Adipose tissue (tissue), 3 donors: ENCODE measurements around the gene C19orf12. TPM values are rescaled to one million over a fixed set of nuclear protein-coding genes. Genes with fewer than 3 reads are reported as not detected.

Source experiments
- H3K27ac ChIP-seq: one replicate; pipeline ENCODE4 v1.5.1; 2013; ENCODE audit warnings: low read depth, low read length
- WGBS, 3 donors: extraction: QIAGEN DNeasy Blood & Tissue Kit; methylation state at CpG; one replicate each; pipeline ENCODE4 v1.1.7; 2013; 5-methylcytosine and 5-hydroxymethylcytosine counted together
- polyA plus RNA-seq, 3 donors: library from polyadenylated mRNA; stranded (reverse); fragments of 200-250 nt; gene quantifications; one replicate each; pipeline ENCODE4 v1.2.3, GENCODE V29; 2013
- donor health status: healthy with polysubstance abuse.
- donor health status: Bipolar disorder and iron deficiency.
- donor health status: healthy.

Gene C19orf12
- polyA plus RNA-seq, 3 donors: 24.1 to 144 (median 47.1) TPM

DNA sequence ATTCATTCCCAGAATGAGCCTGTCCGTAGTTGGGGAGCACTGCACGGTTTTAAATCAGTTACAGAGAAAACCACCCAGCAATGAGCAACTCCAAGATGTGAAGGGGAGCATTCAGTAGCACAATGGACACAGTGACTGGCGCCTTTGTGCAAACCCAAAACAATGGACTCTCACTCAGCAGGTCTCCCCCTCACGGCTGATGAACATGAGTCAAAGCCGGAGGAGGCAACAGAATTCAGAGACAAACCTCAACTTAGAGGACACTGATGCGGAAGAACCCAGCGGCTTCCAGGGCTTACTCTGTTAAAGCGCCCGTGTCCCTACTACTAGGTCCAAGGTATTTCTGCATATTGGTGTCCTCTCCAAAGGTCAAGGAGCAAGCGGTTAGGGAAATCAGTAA, 32.1 kb downstream of the C19orf12 start:
- 67 to 85% (median 84%) methylated on average over 10 of the region's 10 CpGs for WGBS, 3 donors
- no peak overlapping the region for H3K27ac ChIP-seq

DNA sequence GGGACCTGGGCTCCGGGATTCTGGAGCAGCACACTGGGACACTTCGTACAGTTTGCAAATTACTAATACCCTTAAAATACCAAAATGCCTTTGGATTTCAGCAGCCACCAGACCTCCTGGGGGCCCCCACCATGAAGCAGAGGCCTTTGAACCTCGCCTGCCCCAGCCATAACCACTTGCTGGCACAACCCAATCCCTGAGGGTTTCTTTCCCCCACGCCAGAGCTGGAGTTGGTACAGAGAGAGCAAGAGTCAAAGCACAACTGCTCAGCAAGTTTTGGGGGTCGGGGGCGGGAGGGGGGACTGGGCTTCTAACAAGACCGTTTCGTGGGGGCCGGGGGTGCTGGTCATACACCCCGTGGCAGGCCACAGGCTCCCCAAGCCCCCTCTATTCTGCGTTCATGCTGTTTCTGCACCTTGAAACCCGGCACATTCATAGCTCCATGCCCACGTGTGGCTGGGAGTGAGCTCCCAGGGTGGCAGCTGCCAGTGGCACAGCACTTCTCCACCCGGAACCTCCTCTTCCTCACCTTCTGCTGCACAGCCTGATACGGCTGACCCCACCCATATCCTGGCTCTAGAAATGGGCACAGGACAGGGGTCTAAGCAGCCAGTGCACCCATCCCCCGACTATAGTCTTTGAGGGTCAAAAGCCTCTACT, 32.7 kb downstream of the C19orf12 start:
- WGBS, 3 donors: 62 to 77% (median 75%) methylated on average over 16 of the region's 16 CpGs
- H3K27ac ChIP-seq: no peak overlapping the region

DNA sequence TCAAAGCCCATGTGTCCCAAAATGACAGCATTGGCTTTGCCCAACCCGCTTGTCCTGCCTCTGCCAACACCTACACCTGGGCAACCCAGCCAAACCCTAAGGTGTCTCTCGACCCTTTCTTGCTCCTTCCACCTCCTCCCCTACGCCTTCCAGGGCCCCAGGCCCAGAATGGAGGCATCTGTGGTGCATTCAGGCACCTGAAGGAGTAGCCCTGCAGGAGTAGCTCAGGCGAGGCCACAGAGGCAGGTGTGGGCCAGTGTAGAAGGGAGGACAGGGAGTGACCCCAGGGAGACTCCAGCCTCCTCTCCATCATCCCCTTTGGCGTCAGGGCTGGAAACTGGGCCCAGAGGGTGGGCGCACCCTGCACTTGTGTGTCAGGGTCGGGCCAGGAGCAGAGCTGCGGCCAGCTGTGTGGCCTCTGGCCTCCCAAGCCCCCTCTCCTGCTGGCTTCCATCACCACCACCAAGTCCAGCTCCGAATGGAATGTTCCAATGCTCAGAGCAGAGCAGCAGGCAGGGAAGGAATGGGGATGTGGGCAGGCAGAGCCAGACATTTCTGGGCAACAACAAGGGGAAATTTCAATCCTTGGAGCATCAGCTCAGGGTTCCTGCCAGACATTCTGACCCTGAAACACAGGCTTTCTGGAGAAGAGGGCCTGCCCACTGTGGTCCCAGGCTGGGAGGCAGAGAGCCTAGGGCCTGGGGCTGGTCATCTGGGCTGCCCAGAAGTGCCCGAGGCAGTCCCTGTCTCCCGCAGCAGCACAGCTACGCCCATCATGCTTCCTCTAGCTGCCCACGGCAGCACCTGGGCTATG, 33.4 kb downstream of the C19orf12 start:
- no peak overlapping the region for H3K27ac ChIP-seq
- WGBS, 3 donors: 71 to 75% (median 72%) methylated on average over 13 of the region's 13 CpGs

DNA sequence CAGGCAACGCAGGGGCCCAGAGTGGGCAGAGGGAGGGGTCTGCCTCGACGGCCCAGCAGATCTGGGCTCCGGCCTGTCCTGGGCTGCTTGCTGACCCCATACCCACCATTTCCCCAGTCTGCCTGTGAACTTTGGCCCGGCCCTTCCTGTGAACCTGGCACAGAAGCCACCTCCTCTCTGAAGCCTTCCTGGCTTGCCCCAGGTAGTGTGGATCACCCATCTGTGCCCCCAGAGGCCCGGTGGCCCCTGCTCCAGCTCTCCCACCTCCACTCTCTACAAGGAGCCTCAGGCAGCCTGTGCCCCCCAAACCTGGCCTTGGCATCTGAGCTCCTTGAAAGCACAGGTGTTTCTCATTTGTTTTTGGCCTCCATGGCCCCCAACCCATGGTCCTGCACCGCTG, 34.1 kb downstream of the C19orf12 start:
- no peak overlapping the region for H3K27ac ChIP-seq
- WGBS, 3 donors: 63 to 72% (median 64%) methylated on average over 7 of the region's 7 CpGs

DNA sequence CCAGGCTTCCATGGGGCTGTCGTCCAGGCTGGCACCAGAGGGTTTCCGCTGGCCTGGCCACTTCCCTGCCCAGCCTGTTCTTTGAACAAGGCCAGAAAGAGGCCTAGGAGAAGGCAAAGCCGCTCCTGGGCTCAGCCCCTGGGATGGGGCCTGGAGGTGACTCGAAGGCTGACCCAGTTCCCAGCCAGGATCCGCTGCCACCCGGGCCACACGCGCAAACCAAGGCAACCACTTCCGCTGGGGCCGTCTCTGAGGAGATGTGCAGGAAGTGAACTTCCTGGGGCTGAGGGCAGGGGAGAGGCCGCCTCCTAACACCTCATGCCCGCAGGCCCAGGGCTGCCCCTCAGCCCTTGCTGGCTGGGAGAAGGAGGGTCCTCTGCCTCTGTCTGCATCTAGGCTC, 34.6 kb downstream of the C19orf12 start:
- 36 to 66% (median 37%) methylated on average over 11 to 12 of the region's 12 CpGs for WGBS, 3 donors

GRCh38 chr19:29679598-29680210, 35.4 kb downstream of the C19orf12 start:
- H3K27ac ChIP-seq: no peak overlapping the region
- WGBS, 3 donors: 73 to 91% (median 90%) methylated on average over 9 of the region's 9 CpGs

More for the DNA sequence above, 34.6 kb downstream of the C19orf12 start:
- H3K27ac ChIP-seq: no peak overlapping the region

DNA sequence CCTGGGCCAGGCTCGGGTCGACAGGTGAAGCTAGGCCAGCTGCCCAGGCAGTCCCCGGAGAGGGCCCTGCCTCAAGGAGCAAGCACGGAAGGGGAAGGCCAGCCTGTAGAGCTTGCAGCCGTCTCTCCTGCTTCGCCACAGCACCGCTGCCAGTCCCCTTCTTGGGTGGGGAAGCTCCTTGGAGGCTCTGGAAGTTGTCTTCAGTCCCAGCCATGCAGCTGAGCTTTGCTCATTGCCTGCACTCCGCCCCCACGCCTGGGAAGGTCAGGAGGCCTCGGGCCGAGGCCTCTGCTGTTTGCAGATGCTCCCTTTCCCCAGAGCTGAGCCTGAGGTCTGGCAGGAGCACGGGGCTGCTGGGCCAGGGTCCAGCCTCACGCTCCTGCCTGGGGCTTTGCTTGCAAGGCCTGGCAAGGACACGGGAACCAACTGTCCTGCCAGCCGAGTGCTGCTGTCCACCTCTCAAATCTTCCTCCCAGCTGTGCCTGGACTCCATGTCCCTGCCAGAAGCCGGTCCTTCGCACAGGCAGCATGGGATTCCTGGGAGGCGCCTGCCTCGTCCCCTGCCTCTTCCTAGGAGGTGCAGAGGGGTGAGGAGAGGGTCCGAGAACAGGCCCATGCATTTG, 36.5 kb downstream of the C19orf12 start:
- no peak overlapping the region for H3K27ac ChIP-seq
- WGBS, 3 donors: 60 to 65% (median 65%) methylated on average over 18 to 20 of the region's 20 CpGs

DNA sequence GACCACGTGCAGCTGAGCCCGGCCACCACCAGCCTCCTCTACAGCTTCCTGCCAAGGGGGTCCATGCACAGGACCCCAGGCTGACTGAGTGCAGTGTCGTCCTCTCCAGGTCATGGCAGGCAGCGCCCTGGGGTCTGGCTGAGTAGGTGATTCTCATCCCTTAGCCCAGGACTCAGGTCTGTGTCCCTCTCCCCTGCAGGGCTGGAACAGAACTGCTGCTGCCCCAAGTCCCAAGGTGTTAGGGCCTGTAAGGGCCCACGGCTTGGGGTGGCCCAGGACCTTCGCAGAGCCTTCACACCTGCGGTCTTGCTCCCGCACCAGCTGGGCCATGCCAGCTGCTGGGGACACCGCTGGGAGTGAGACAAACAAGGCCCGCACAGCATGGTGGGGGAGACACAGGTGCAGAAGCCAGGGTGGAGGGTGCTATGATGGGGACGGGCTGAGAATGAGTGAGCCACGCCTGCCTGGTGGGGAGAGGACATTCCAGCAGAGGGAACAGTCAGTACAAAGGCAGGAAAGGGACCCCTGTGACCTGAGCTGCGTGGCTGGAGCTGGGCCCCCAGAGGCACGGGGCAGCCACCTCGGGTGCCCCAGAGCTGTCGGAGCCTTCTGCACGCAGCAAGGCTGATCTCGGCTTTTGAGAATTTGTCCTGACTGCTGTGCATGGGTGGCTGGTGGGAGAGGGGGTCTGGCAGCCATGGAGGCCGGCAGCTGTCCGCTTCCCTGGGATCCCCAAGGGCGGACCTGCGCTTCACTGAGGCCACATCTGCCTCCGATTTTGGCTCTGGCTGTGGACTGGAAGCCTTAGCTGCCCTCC, 37.9 kb downstream of the C19orf12 start:
- H3K27ac ChIP-seq: no peak overlapping the region
- WGBS, 3 donors: 87 to 91% (median 89%) methylated on average over 23 of the region's 23 CpGs

DNA sequence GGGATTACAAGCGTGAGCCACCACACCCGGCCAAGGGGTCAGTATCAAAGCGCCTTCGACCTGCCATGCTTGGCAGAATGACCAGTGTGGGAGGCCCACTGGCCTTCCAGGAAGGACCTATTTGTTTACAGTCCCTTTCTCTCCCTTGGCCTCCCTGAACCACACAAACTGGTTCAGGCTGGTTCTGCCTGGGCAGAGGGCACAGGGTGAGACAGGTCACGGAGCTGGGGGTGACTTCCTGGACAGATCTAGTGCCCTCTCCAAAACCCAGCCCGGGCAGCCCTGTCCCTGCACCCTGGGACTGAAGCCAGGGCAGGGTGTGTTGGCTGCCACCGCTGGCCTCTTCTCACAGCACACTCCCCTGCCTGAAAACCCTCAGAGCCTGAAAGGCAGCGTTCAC, 38.5 kb downstream of the C19orf12 start:
- 37 to 61% (median 57%) methylated on average over 8 of the region's 8 CpGs for WGBS, 3 donors
- no peak overlapping the region for H3K27ac ChIP-seq

DNA sequence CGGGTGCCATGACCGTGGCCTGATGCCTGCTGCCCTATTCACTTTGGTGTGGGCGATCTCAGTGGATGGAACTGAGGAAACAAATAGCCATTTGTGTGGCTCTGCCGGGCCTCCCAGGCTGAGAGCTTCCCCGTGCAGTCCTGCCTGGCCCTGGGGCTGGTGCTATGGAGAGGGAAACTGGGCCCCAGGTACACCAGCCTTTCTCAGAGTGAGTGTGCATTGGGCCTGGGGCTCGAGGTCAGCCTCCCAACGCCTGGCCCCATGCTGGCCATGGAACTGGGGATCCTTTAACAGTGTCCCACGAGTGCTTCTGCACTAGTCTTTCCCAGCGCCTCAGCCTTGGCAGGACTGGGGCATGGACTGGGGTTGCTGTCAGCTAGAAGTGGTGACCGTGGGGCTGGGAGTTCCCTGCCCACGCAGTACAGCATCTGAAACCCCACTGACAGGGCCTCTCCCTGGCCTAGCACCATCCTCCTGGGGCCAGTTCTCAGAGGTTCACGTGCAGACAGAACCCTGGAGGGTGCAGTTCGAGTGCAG, 39.3 kb downstream of the C19orf12 start:
- WGBS, 3 donors: 74 to 88% (median 82%) methylated on average over 13 of the region's 13 CpGs
- H3K27ac ChIP-seq: no peak overlapping the region

- no peak overlapping the region for H3K27ac ChIP-seq
- WGBS, 3 donors: 89 to 96% (median 92%) methylated on average over 9 to 10 of the region's 10 CpGs
Observed at GRCh38 chr19:29675120-29675649, 39.9 kb downstream of the C19orf12 start.

- no peak overlapping the region for H3K27ac ChIP-seq
Observed at GRCh38 chr19:29674374-29675119, 40.5 kb downstream of the C19orf12 start.

DNA sequence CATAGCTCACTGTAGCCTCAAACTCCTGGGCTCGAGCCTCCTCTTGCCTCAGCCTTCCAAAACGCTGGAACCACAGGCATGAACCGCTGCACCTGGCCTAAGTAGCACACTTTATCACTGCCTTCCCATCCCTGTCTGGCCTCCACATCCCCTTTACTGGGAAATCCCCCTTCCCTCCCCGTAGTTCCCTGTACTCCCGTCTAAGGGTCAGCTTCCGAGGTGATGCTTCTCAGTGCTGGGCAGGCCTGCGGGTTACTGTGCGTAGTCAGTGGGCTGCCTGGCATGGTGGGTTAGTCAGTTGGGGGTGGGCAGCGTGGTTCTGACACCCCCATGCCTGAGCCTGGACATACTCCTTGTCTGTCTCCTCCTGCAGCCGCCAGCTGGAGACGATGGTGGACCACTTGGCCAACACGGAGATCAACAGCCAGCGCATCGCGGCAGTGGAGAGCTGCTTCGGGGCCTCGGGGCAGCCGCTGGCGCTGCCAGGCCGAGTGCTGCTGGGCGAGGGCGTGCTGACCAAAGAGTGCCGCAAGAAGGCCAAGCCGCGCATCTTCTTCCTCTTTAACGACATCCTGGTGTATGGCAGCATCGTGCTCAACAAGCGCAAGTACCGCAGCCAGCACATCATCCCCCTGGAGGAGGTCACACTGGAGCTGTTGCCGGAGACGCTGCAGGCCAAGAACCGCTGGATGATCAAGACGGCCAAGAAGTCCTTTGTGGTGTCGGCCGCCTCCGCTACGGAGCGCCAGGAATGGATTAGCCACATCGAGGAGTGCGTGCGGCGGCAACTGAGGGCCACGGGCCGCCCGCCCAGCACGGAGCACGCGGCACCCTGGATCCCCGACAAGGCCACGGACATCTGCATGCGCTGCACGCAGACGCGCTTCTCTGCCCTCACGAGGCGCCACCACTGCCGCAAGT, 41.4 kb downstream of the C19orf12 start:
- H3K27ac ChIP-seq: no peak overlapping the region
- 91 to 93% (median 92%) methylated on average over 57 of the region's 57 CpGs for WGBS, 3 donors

More at GRCh38 chr19:29674374-29675119, 40.5 kb downstream of the C19orf12 start:
- 95 to 97% (median 95%) methylated on average over 33 to 34 of the region's 34 CpGs for WGBS, 3 donors

DNA sequence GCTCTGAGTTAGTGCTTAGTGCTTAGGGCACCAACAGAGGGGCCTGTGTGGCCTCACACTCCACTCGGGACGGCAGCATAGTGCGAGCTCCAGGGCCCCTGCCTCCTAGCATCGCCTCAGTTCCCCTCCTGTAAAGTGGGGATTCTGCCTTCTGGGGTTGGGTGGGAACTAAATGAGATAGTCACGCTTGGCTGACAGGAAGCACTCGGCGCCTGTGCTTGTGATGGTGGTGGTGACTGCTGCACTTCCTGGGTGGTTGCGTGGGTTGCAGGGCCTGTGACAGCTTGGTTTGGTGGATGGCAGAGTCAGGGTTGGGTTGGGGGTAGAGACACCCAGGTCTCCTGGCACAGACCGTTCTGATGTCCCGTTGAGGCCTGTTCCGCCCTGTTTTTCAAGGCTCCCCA, 42.1 kb downstream of the C19orf12 start:
- no peak overlapping the region for H3K27ac ChIP-seq
- 77 to 90% (median 78%) methylated on average over 11 of the region's 11 CpGs for WGBS, 3 donors

- 88 to 90% (median 90%) methylated on average over 8 of the region's 8 CpGs for WGBS, 3 donors
- no peak overlapping the region for H3K27ac ChIP-seq
Observed at GRCh38 chr19:29672319-29672932, 42.6 kb downstream of the C19orf12 start.
